Transverse colon (tissue), 4 donors: ENCODE data around the gene FLCN. TPM values are rescaled to one million over a fixed set of nuclear protein-coding genes. Genes with fewer than 3 reads are reported as not detected.

Experiments
- DNase-seq: peaks from one replicate; pipeline ENCODE4 v3.0.0-alpha.2; 2019
- H3K27ac ChIP-seq, 4 donors: fragments of 200-600 bp; sonication (generic); 2 replicates each; pipeline ENCODE4 v1.5.1; 2016 to 2018; ENCODE audit warnings: inconsistent platforms in 4 of 4
- H3K27me3 ChIP-seq: fragments of 200-600 bp; sonication (generic); 2 replicates; pipeline ENCODE4 v1.5.1; 2017; ENCODE audit warnings: inconsistent platforms
- H3K36me3 ChIP-seq, 4 donors: fragments of 200-600 bp; sonication (generic); 2 replicates each; pipeline ENCODE4 v1.5.1; 2017 to 2019; ENCODE audit warnings: inconsistent platforms in 4 of 4
- H3K4me1 ChIP-seq, 4 donors: fragments of 200-600 bp; sonication (generic); 2 replicates each; pipeline ENCODE4 v1.5.1; 2017 to 2020; ENCODE audit warnings: inconsistent platforms in 4 of 4
- H3K4me3 ChIP-seq, 4 donors: fragments of 200-600 bp; sonication (generic); 1 replicate in 1 of 4; 2 replicates in 3 of 4; pipeline versions ENCODE4 v1.5.1 to v1.6.1; 2017 to 2019; ENCODE audit warnings: inconsistent platforms in 4 of 4
- H3K9me3 ChIP-seq, 2 donors: fragments of 200-600 bp; sonication (generic); 2 replicates each; pipeline ENCODE4 v1.5.1; 2017 to 2019; ENCODE audit warnings: inconsistent platforms in 2 of 2
- EP300 ChIP-seq: sonication (generic); formaldehyde crosslinking; IDR thresholded peaks from one replicate; pipeline ENCODE4 v1.6.1; 2017; ENCODE audit warnings: antibody characterized with exemption, low read depth
- POLR2A ChIP-seq: fragments of 450-650 bp; IDR thresholded peaks from one replicate; pipeline ENCODE4 v1.6.1; 2016; ENCODE audit warnings: antibody characterized with exemption, mild to moderate bottlenecking, moderate library complexity
- POLR2AphosphoS5 ChIP-seq, 3 donors: sonication (generic); formaldehyde crosslinking; IDR thresholded peaks; one replicate each; pipeline ENCODE4 v1.6.1; 2016; ENCODE audit warnings: antibody characterized with exemption in 3 of 3
- WGBS, 2 donors: methylation state at CpG; one replicate each; pipeline ENCODE4 v1.1.5; 2018; ENCODE audit warnings: low coverage in 1 of 2; 5-methylcytosine and 5-hydroxymethylcytosine counted together
- in situ Hi-C, 4 donors: fragments of 200-750 bp; cut with MboI; loops; one replicate each; pipeline versions ENCODE4 v1.15.0 to v1.15.1; 2017; ENCODE audit warnings: low sequenced_read_pairs in 3 of 4, low pct_ligation_motif_present in 1 of 4, low pct_unique_long_range_greater_than_20kb in 1 of 4
- intact Hi-C: fragments of 100-400 bp; cut with DNase I; formaldehyde crosslinking; loops from one replicate; pipeline ENCODE4 v1.15.1; 2023; ENCODE audit warnings: low total_unique reads
- total RNA-seq, 4 donors: library from RNA; depleted of rRNA; stranded (reverse); fragments of >200 nt; gene quantifications; one replicate each; pipeline ENCODE4 v1.1.0, GENCODE V29; 2016
- TF ChIP-seq, protein P1 (sequence below), 5 experiments: fragments of 200-600 bp in 3 of 5; fragments of 450-650 bp in 2 of 5; sonication (generic) in 3 of 5; IDR thresholded peaks; 1 replicate in 2 of 5; 2 replicates in 3 of 5; pipeline ENCODE4 v1.5.1; 2016 to 2017; ENCODE audit warnings: antibody characterized with exemption in 5 of 5, inconsistent platforms in 3 of 5, mild to moderate bottlenecking in 2 of 5, moderate library complexity in 1 of 5

The FLCN gene
- total RNA-seq, 4 donors from 2014 or later = 43.0 to 560 (median 81.1) TPM

DNA sequence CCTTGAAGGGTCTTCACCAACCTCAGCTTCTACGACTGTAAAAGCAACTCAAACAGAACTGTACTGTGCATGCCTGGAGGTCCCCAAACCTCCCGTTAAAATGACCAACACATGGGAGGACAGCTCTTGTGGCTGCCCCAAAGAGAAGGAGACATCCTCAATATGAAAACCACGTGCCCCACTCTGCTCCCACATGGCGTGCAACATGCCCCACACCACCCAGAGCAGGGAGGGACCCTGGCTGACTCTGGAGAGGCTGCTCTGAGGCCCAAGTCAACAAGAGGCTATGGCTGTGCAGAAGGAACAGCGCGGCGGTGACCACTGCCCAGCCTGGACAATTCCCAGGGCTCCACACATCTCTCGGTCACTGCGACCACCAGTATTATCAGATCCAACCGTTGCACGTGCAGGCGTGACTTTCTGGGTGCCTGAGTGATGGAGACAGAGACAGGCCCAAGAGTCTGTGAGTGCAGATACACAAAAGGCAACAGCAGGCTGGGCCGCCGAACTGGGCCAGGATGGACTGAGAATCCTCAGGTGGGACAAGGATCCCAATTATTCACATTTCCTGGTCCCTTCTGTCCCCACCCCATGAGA lies 32.2 kb downstream of the FLCN start:
- in situ Hi-C loops = no loop called here
- H3K9me3 ChIP-seq = no peaks in the 10 kb centered on the region
- no peaks in the 10 kb centered on the region for H3K27me3 ChIP-seq
- peak overlapping the region; percentile 30 to 57 (median 49) for H3K4me3 ChIP-seq
- peaks cover 29 to 58% (median 50%) of the 10 kb centered on the region in 4 donors for H3K4me1 ChIP-seq
- DNase-seq = no peak
- no peak for TF ChIP-seq POLR2A
- TF ChIP-seq POLR2AphosphoS5 (IDR thresholded peaks at IDR 0.05) = no peak
- TF ChIP-seq, protein P1, sequence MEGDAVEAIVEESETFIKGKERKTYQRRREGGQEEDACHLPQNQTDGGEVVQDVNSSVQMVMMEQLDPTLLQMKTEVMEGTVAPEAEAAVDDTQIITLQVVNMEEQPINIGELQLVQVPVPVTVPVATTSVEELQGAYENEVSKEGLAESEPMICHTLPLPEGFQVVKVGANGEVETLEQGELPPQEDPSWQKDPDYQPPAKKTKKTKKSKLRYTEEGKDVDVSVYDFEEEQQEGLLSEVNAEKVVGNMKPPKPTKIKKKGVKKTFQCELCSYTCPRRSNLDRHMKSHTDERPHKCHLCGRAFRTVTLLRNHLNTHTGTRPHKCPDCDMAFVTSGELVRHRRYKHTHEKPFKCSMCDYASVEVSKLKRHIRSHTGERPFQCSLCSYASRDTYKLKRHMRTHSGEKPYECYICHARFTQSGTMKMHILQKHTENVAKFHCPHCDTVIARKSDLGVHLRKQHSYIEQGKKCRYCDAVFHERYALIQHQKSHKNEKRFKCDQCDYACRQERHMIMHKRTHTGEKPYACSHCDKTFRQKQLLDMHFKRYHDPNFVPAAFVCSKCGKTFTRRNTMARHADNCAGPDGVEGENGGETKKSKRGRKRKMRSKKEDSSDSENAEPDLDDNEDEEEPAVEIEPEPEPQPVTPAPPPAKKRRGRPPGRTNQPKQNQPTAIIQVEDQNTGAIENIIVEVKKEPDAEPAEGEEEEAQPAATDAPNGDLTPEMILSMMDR (IDR thresholded peaks at IDR 0.05) = no peak
- TF ChIP-seq EP300 = no peak
- 48% methylated on average over 11 of the region's 14 CpGs; no CpG with 5 or more reads in 1 of the 2 donors for WGBS, 2 donors
- intact Hi-C loops = no loop called here
- no peaks in the 10 kb centered on the region for H3K36me3 ChIP-seq
- H3K27ac ChIP-seq = peak overlapping the region; percentile 78 to 94 (median 86)

DNA sequence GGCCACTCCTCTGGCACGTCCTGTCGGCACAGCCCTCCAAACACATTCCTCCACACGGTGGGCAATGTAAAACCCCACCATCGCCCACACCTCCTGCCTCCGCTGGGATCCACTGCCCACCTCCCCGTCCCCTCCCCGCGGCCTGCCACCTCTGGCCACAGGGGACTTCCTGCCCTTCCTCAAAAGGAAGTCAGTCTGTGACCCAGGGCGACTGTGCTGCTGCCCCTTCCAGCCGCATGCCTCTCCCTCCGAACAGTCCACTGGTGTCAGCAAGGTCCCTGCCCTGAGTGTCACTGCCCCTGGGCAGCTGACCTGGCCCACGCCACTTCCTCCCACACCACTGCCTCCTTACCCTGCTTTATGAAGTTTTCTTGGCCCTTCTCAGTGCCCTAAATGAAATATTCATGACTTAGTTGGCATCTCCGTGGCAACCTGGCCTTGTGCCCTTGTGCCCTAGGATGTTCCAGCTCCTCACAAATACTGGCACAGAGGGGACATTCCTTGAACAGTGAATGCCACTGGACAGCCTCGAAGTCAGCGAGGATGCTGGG lies 32.9 kb downstream of the FLCN start:
- WGBS, 2 donors = 58 to 69% methylated on average over 3 to 15 of the region's 15 CpGs
- H3K27ac ChIP-seq = peak overlapping the region; percentile 78 to 94 (median 86)
- H3K27me3 ChIP-seq = no peaks in the 10 kb centered on the region
- in situ Hi-C loops = no loop called here
- TF ChIP-seq EP300 = no peak
- peak in 1 of 3 donors; percentile 37 for TF ChIP-seq POLR2AphosphoS5 (IDR thresholded peaks at IDR 0.05)
- TF ChIP-seq POLR2A = no peak
- TF ChIP-seq, protein P1 (IDR thresholded peaks at IDR 0.05) = no peak
- peaks cover 29 to 63% (median 51%) of the 10 kb centered on the region in 4 donors for H3K4me1 ChIP-seq
- DNase-seq = peak; percentile 30
- H3K4me3 ChIP-seq = no peak overlapping the region
- H3K9me3 ChIP-seq = no peaks in the 10 kb centered on the region
- H3K36me3 ChIP-seq = no peaks in the 10 kb centered on the region
- intact Hi-C loops = no loop called here

DNA sequence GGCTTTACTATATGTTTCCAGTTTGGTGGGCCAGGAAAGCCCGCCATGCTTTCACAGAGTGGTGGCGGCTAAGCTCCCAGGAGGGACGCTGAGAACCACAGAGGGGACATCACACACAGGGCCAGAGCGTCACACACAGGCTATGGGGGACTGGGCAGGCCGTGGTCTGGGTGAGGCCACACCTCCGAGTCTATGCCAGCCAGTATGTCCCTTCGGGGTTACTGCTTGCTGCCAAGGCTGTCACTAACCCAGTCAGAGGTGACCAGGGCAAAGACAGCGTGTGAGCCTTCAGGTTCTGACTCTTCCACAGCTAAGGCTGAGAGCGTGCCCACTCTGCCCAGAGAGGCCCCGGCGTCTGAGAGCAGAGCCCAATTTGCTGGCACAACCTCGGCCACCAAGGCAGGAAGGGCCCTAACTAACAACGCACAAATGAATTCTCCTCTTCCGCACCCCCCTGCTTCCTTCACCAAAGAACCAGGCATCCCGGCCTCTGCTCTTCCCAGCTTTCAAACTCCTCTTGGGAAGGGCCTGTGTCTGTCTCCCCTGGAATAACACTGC lies 33.7 kb downstream of the FLCN start:
- no peak for DNase-seq
- H3K27ac ChIP-seq = peak overlapping the region; percentile 78 to 94 (median 86)
- intact Hi-C loops = no loop called here
- peaks cover 29 to 63% (median 51%) of the 10 kb centered on the region in 4 donors for H3K4me1 ChIP-seq
- 77% methylated on average over 15 of the region's 15 CpGs; no CpG with 5 or more reads in 1 of the 2 donors for WGBS, 2 donors
- in situ Hi-C loops = no loop called here
- no peaks in the 10 kb centered on the region for H3K36me3 ChIP-seq
- TF ChIP-seq POLR2AphosphoS5 (IDR thresholded peaks at IDR 0.05) = no peak
- TF ChIP-seq EP300 = no peak
- H3K4me3 ChIP-seq = no peak overlapping the region
- H3K9me3 ChIP-seq = no peaks in the 10 kb centered on the region
- H3K27me3 ChIP-seq = no peaks in the 10 kb centered on the region

DNA sequence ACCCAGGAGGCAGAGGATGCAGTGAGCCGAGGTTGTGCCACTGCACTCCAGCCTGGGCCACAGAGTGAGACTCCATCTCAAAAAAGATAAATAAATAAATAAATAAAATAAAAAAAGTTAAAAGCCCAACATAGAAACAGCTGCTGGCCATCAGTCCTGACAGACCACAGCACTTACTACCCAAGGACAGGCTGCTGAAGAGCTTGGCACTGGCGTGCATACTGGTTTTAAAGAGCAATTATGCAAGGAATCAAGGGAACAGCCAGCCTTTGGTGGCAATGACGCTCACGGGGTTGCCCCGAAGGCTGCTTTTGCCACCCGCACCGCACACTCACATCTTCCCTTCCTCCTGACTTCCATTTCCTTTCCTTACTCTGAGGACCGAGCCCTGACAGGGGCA lies 35.1 kb downstream of the FLCN start:
- DNase-seq = no peak
- Histone ChIP-seq H3K27ac (peak overlapping the region; percentile 78 to 94 (median 86)), H3K9me3 (no peaks in the 10 kb centered on the region), H3K4me3 (no peak overlapping the region), H3K4me1 (peaks cover 29 to 62% (median 49%) of the 10 kb centered on the region in 4 donors), H3K36me3 (no peaks in the 10 kb centered on the region), H3K27me3 (no peaks in the 10 kb centered on the region)
- WGBS, 2 donors = 82 to 89% methylated on average over 3 to 8 of the region's 8 CpGs
- intact Hi-C loops (no loop called here), in situ Hi-C loops (no loop called here)
- no peak for TF ChIP-seq POLR2A
- peak in 2 of 3 donors; percentile 25 to 26 for TF ChIP-seq POLR2AphosphoS5 (IDR thresholded peaks at IDR 0.05)
- TF ChIP-seq EP300 = no peak
- TF ChIP-seq, protein P1 (IDR thresholded peaks at IDR 0.05) = no peak
